ENCODE results near the gene NLGN2. TPM values are rescaled to one million over a fixed set of nuclear protein-coding genes. Genes with fewer than 3 reads are reported as not detected.
A peak's percentile ranks its signal among the peaks of the same experiment; 100 is the strongest.

Gene NLGN2
- total RNA-seq, 1 donor from 2014 or later = 90.8 TPM

GRCh38 chr17:7445619-7445968 lies 37.9 kb downstream of the NLGN2 start:
- DNase-seq = peak; percentile 34
- H3K4me1 Mint-ChIP-seq (ENCODE audit: low read depth, unreplicated experiment) = peaks cover 4% of the 10 kb centered on the region
- H3K27ac Mint-ChIP-seq (ENCODE audit: unreplicated experiment) = no peak overlapping the region
- peaks cover 15% of the 10 kb centered on the region for H3K9me3 Mint-ChIP-seq (ENCODE audit: unreplicated experiment)
- H3K36me3 Mint-ChIP-seq (ENCODE audit: unreplicated experiment) = peaks cover 5% of the 10 kb centered on the region
- H3K4me3 Mint-ChIP-seq (ENCODE audit: unreplicated experiment) = peak overlapping the region; percentile 85
- no peak for TF ChIP-seq CTCF (IDR thresholded peaks at IDR 0.05; ENCODE audit: partially characterized antibody, unreplicated experiment)
- peaks cover 20% of the 10 kb centered on the region for H3K27me3 Mint-ChIP-seq (ENCODE audit: unreplicated experiment)

GRCh38 chr17:7448461-7448860 lies 40.8 kb downstream of the NLGN2 start:
- H3K4me1 Mint-ChIP-seq (ENCODE audit: low read depth, unreplicated experiment) = no peaks in the 10 kb centered on the region
- no peak overlapping the region for H3K27ac Mint-ChIP-seq (ENCODE audit: unreplicated experiment)
- peak overlapping the region; percentile 4 for H3K4me3 Mint-ChIP-seq (ENCODE audit: unreplicated experiment)
- H3K36me3 Mint-ChIP-seq (ENCODE audit: unreplicated experiment) = peaks cover 5% of the 10 kb centered on the region
- H3K9me3 Mint-ChIP-seq (ENCODE audit: unreplicated experiment) = peaks cover 14% of the 10 kb centered on the region
- H3K27me3 Mint-ChIP-seq (ENCODE audit: unreplicated experiment) = peaks cover 19% of the 10 kb centered on the region
- no peak for DNase-seq
- no peak for TF ChIP-seq CTCF (IDR thresholded peaks at IDR 0.05; ENCODE audit: partially characterized antibody, unreplicated experiment)

- H3K27me3 Mint-ChIP-seq (ENCODE audit: unreplicated experiment) = peaks cover 2% of the 10 kb centered on the region
- no peak for DNase-seq
- H3K4me3 Mint-ChIP-seq (ENCODE audit: unreplicated experiment) = no peak overlapping the region
- H3K36me3 Mint-ChIP-seq (ENCODE audit: unreplicated experiment) = peaks cover 4% of the 10 kb centered on the region
- H3K9me3 Mint-ChIP-seq (ENCODE audit: unreplicated experiment) = peaks cover 11% of the 10 kb centered on the region
- H3K27ac Mint-ChIP-seq (ENCODE audit: unreplicated experiment) = no peak overlapping the region
- peaks cover 6% of the 10 kb centered on the region for H3K4me1 Mint-ChIP-seq (ENCODE audit: low read depth, unreplicated experiment)
- TF ChIP-seq CTCF (IDR thresholded peaks at IDR 0.05; ENCODE audit: partially characterized antibody, unreplicated experiment) = no peak
These were observed 52.4 kb downstream of the NLGN2 start for GRCh38 chr17:7459961-7460545.

GRCh38 chr17:7460850-7461660 lies 53.4 kb downstream of the NLGN2 start:
- peaks cover 2% of the 10 kb centered on the region for H3K27me3 Mint-ChIP-seq (ENCODE audit: unreplicated experiment)
- H3K9me3 Mint-ChIP-seq (ENCODE audit: unreplicated experiment) = peaks cover 11% of the 10 kb centered on the region
- peaks cover 6% of the 10 kb centered on the region for H3K4me1 Mint-ChIP-seq (ENCODE audit: low read depth, unreplicated experiment)
- peaks cover 4% of the 10 kb centered on the region for H3K36me3 Mint-ChIP-seq (ENCODE audit: unreplicated experiment)
- no peak overlapping the region for H3K27ac Mint-ChIP-seq (ENCODE audit: unreplicated experiment)
- TF ChIP-seq CTCF (IDR thresholded peaks at IDR 0.05; ENCODE audit: partially characterized antibody, unreplicated experiment) = no peak
- H3K4me3 Mint-ChIP-seq (ENCODE audit: unreplicated experiment) = peak overlapping the region; percentile 22
- DNase-seq = no peak
